ENCODE results near the gene HRG.
"Not testable (repeated sequence)": the region's sequence is repeated elsewhere in the genome, so short reads cannot be mapped to it uniquely, and the experiment has no call there.

HRG gene

DNA sequence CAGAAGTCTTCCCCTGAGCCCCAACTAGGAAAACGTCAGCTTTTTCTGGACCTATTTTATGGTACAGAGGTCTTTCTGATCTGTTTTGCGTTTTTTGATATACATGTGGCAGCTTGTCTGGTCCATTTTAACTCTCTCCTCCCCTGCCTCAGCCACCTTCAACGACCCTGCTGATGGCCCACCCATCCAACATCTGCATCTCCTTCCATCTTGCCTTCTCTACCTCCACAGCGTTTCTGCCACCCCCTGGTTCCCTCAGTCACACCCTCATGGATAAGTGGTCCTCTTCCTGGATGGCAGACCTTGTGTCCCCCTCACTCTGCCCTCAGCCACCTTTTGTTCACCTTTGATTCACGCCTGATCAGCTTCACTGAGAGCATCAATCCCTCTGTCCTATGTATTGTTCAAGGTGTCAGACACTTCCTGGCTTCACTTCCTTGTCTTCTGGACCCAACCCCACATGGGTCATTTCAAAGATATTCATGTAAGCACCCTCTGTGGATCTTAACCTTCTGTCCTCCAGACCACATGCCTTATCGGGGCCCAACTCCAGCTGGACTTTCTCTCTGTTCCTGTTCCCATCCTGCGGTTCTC is 39.5 kb upstream of the HRG start:
- DNase-seq (ENCODE audit: extremely low spot score): no peak
- ChIA-PET CTCF (interaction anchor here (1.1 to 3.7 kb wide), 3 partner anchors 11 to 683 kb away, joined by 4 to 73 read pairs (median 6); no protein-coding TSS in a partner anchor), POLR2A (no interaction called here)
- no peak for TF ChIP-seq CTCF (IDR thresholded peaks at IDR 0.05; ENCODE audit: control extremely low read depth, extremely low read depth, low read depth, missing control alignments)

DNA sequence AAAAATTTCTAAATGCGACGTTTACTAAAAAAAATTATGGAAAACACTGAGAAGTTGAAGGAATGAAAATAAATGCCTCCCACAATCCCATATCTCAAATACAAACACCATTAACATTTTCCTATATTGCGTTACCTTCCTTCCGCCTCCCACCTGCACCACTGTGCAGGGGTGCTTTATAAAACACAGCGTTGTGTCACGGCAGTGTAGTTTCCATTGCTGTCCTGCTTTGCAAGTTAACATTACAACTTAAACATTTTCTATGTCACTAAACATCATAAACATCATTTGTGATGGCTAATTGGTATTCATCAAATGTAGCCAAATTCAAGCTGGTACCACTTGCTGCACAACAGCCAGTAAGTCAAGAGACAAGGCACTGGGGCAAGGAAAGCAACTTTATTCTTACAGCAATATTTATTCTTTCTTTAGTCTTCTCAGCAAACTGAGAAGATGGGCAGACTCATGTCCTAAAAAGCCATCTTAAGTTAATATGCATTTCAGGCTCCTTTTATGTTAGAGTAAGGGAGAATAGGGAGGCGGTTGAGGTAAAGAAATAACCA is 37.9 kb upstream of the HRG start:
- DNase-seq (ENCODE audit: extremely low spot score): no peak
- TF ChIP-seq CTCF (IDR thresholded peaks at IDR 0.05; ENCODE audit: control extremely low read depth, extremely low read depth, low read depth, missing control alignments): no peak
- POLR2A ChIA-PET: no interaction called here
- CTCF ChIA-PET: no interaction called here

DNA sequence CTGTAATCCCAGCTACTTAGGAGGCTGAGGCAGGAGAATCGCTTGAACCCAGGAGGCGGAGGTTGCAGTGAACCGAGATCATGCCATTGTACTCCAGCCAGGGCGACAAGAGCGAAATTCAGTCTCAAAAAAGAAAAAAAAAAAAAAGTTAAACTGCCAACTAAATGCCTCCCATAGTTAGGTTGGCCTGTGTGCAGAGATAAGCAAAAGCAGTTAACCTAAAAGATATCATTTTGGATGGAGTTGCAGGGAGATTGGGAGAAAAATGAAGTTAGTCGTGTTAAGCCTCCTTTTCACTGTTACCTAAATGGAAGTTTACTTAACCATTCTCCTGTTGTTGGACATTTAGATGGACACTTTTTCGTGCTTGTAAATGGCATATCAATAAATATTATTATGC is 37.1 kb upstream of the HRG start:
- CTCF ChIA-PET: no interaction called here
- POLR2A ChIA-PET: no interaction called here
- no peak for TF ChIP-seq CTCF (IDR thresholded peaks at IDR 0.05; ENCODE audit: control extremely low read depth, extremely low read depth, low read depth, missing control alignments)
- no peak for DNase-seq (ENCODE audit: extremely low spot score)

DNA sequence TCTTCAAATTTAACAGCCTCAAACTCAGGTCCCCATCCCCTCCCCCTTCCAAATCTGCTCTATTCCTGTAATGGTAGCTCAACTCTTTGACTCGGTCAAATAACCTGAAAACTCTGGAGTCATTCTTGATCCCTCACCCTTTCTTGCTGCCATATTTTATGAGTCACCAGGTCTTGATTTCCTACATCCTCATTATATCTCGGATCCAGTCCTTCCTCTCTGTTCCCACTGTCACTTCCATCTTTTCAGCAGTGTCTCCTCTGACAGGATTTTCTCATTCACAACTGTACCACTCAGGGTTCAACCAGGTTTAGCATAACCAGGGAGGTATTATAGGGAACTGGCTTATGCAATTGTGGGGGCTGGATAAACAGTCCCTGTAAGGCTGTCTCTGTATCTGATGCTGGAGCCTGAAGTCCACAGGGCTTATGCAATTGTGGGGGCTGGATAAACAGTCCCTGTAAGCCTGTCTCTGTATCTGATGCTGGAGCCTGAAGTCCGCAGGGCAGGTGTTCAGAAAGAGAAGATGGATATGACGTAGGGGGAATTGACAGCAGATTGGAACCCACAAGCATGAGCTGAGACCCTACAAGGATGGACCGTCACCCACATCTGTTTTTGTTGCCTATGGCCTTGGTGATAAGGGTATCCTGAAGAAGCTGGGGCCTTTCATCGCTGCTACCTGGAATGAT is 34.7 kb upstream of the HRG start:
- TF ChIP-seq CTCF (IDR thresholded peaks at IDR 0.05; ENCODE audit: control extremely low read depth, extremely low read depth, low read depth, missing control alignments): no peak
- DNase-seq (ENCODE audit: extremely low spot score): no peak
- ChIA-PET CTCF (interaction anchor here (0.7 to 8.6 kb wide), 3 partner anchors 14 to 687 kb away, joined by 3 to 92 read pairs (median 3); no protein-coding TSS in a partner anchor), POLR2A (no interaction called here)

- DNase-seq (ENCODE audit: extremely low spot score): no peak
- CTCF ChIA-PET: interaction anchor here (1.5 to 8.6 kb wide), 2 partner anchors 16 to 17 kb away, joined by 5 to 92 read pairs; no protein-coding TSS in a partner anchor
- TF ChIP-seq CTCF (IDR thresholded peaks at IDR 0.05; ENCODE audit: control extremely low read depth, extremely low read depth, low read depth, missing control alignments): no peak
- POLR2A ChIA-PET: no interaction called here
Observed at GRCh38 chr3:186633481-186633880, 32.3 kb upstream of the HRG start.

DNA sequence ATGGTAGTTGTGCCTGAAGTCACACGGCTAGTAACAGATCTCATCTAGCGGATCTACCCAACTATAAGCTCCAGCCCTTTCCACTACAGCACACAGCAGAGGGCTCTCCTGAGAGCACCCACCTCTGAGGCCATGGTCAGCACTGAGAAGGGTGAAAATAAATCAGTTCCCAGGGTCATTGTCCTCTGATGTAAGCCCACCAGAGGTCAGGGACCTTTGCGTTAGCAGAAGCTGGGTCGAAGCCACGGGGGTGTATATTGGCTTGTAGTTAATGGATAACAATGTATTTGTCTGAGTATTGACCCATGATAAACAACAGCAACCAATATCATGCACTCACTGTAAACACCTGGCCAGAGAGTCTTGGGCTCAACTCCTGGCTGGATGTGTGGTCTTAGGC is 31.6 kb upstream of the HRG start:
- CTCF ChIA-PET: interaction anchor here (1.5 to 8.6 kb wide), 2 partner anchors 16 to 17 kb away, joined by 5 to 92 read pairs; no protein-coding TSS in a partner anchor
- POLR2A ChIA-PET; DNase-seq (ENCODE audit: extremely low spot score): not testable (repeated sequence)

- POLR2A ChIA-PET: no interaction called here
- CTCF ChIA-PET: interaction anchor here (8.6 kb wide), 1 partner anchor 18 kb away, joined by 92 read pairs; no protein-coding TSS in a partner anchor
- no peak for TF ChIP-seq CTCF (IDR thresholded peaks at IDR 0.05; ENCODE audit: control extremely low read depth, extremely low read depth, low read depth, missing control alignments)
- no peak for DNase-seq (ENCODE audit: extremely low spot score)
Observed at GRCh38 chr3:186635532-186635931, 30.3 kb upstream of the HRG start.

Data from GM10248 (cell line).